BE2C (cell line): ENCODE data around the gene PLCB4.

Experiments used
- DNase-seq: peaks from one replicate; pipeline ENCODE4 v3.0.0-alpha.2; 2020
- H3K27me3 ChIP-seq: fragments of 250-450 bp; sonication (Bioruptor Pico); 2 replicates; pipeline ENCODE4 v1.5.1; 2020; ENCODE audit warnings: mild to moderate bottlenecking
- H3K36me3 ChIP-seq: fragments of 250-450 bp; sonication (Bioruptor Pico); 2 replicates; pipeline ENCODE4 v1.5.1; 2020; ENCODE audit warnings: mild to moderate bottlenecking
- H3K4me1 ChIP-seq: fragments of 250-450 bp; sonication (Bioruptor Pico); 2 replicates; pipeline ENCODE4 v1.5.1; 2020
- H3K4me3 ChIP-seq: 2 replicates; pipeline ENCODE4 v1.5.1; 2011; ENCODE audit warnings: low read depth, low read length
- H3K9me3 ChIP-seq: fragments of 250-450 bp; sonication (Bioruptor Pico); 2 replicates; pipeline ENCODE4 v1.5.1; 2020
- TF ChIP-seq, protein P1 (sequence below): IDR thresholded peaks from 2 replicates; pipeline ENCODE4 v1.5.1; 2012; ENCODE audit warnings: mild to moderate bottlenecking, low read depth, low read length

Gene PLCB4

DNA sequence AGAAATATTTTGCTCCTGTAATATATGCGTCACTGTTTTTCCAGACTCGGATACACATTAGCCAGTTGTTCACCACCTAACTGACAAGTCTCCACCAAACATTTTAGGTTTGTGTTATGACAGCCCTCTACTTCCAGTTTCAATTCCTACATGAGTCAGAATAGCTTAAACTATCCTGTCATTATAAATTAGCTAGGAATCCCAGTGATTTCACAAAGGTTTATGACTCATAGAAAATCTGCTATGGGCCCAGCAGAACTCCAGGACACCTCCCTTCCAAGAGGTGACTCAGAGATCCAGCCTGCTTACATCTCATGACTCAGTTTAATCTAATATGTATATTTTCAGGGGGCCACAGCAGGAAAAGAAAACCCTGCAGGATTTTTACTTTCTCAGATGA is 17.4 kb upstream of the PLCB4 start:
- TF ChIP-seq, protein P1, sequence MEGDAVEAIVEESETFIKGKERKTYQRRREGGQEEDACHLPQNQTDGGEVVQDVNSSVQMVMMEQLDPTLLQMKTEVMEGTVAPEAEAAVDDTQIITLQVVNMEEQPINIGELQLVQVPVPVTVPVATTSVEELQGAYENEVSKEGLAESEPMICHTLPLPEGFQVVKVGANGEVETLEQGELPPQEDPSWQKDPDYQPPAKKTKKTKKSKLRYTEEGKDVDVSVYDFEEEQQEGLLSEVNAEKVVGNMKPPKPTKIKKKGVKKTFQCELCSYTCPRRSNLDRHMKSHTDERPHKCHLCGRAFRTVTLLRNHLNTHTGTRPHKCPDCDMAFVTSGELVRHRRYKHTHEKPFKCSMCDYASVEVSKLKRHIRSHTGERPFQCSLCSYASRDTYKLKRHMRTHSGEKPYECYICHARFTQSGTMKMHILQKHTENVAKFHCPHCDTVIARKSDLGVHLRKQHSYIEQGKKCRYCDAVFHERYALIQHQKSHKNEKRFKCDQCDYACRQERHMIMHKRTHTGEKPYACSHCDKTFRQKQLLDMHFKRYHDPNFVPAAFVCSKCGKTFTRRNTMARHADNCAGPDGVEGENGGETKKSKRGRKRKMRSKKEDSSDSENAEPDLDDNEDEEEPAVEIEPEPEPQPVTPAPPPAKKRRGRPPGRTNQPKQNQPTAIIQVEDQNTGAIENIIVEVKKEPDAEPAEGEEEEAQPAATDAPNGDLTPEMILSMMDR: no peak
- Histone ChIP-seq H3K4me1 (peaks cover 20% of the 10 kb centered on the region), H3K9me3 (no peaks in the 10 kb centered on the region), H3K36me3 (no peaks in the 10 kb centered on the region), H3K27me3 (no peaks in the 10 kb centered on the region), H3K4me3 (no peak overlapping the region)
- peak; percentile 61 for DNase-seq

DNA sequence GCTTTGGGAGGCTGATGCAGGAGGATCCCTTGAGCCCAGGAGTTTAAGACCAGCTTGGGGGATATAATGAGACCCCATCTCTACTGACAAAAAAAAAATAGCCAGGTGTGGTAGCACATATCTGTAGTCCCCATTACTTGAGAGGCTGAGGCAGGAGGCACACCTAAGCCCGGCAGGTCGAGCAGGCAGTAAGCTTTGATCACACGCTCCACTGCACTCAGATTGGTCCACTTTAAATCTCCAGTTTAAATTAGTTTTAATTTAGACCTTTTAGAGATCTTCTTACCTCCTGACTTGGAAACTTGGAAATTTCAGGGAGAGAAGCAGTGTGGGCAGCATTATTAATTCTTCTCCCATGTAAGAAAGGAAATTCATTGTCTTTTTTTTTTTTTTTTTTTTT is 16.8 kb upstream of the PLCB4 start:
- Histone ChIP-seq H3K9me3 (no peaks in the 10 kb centered on the region), H3K4me1 (peaks cover 20% of the 10 kb centered on the region), H3K27me3 (no peaks in the 10 kb centered on the region), H3K4me3 (no peak overlapping the region), H3K36me3 (no peaks in the 10 kb centered on the region)
- DNase-seq: no peak
- TF ChIP-seq, protein P1: no peak

DNA sequence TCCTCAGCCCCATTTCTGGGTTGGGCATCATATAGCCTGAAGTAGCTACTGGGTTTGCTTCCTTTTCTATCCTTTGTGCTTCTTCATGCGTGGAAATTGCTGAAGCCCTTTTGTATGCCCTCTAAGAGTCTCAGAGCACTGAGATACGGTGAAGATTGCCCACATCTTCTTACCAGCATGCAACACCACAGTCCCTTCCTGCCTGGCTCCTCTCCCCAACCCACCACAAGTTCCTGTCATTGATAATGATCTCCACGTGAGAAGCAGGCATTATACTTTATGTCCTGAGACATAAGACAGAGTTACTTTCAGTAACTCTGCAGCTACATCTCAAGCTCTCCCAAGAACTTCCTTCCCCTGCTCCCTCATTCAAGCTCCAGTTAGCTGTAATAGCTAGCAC is 15.8 kb upstream of the PLCB4 start:
- H3K4me1 ChIP-seq: peaks cover 20% of the 10 kb centered on the region
- no peaks in the 10 kb centered on the region for H3K36me3 ChIP-seq
- H3K4me3 ChIP-seq: no peak overlapping the region
- H3K27me3 ChIP-seq: no peaks in the 10 kb centered on the region
- no peaks in the 10 kb centered on the region for H3K9me3 ChIP-seq
- TF ChIP-seq, protein P1: no peak
- no peak for DNase-seq

DNA sequence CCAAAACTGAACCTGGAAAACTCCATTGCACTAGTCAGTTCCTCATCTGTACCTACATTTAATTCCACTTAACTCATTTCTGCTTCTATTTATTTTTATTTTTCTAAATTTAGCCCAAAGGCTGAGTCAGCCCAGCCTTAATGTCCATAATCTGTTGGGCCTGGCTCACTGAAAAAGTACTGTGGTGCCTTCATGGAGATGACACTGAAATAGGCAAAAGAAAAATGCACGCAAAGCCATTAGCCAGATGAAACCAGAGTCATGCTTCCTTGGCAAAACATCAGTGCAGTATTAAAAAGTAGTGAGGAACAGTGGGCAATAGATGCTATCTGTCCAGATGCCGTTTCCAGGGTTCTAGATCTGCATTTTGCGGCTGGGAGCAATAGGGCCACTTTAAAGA is 14.7 kb upstream of the PLCB4 start:
- H3K36me3 ChIP-seq: no peaks in the 10 kb centered on the region
- H3K4me1 ChIP-seq: peaks cover 20% of the 10 kb centered on the region
- peak; percentile 24 for DNase-seq
- H3K9me3 ChIP-seq: no peaks in the 10 kb centered on the region
- TF ChIP-seq, protein P1: no peak
- no peak overlapping the region for H3K4me3 ChIP-seq
- H3K27me3 ChIP-seq: no peaks in the 10 kb centered on the region

DNA sequence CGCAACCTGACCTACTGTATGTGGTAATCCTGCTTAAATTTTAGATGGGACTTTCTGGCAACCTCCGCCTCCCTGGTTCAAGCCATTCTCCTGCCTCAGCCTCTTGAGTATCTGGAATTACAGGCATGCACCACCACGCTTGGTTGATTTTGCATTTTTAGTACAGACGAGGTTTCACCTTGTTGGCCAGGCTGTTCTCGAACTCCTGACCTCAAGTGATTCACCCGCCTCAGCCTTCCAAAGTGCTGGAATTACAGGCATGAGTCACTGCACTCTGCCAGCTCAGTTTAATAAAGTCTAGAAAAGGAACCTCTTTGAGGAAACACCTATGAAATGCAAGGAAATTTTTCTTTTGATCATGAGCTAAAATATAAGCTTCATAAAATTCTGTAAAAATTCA is 9.0 kb upstream of the PLCB4 start:
- Histone ChIP-seq H3K27me3 (no peaks in the 10 kb centered on the region), H3K4me3 (no peak overlapping the region), H3K4me1 (no peaks in the 10 kb centered on the region; the same call in 1 of the 2 replicates), H3K9me3 (no peaks in the 10 kb centered on the region), H3K36me3 (no peaks in the 10 kb centered on the region)
- TF ChIP-seq, protein P1: no peak
- DNase-seq: no peak

DNA sequence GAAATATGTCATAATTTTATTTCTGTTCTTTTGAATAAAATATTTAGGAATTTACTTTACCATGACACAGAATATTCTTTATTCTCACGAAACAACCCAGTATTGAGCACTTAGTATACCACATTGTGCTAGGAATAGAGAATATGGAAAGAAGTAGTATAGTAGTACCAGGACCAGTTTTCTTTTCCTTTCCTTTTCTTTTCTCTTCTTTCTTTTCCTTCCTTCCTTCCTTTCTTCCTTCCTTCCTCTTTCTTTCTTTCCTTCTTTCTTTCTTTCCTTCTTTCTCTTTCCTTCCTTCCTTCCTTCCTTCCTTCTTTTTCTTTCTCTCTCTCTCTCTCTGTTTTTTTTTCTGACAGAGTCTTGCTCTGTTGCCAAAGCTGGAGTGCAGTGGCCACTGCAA is 7.5 kb upstream of the PLCB4 start:
- H3K36me3 ChIP-seq: no peaks in the 10 kb centered on the region
- no peaks in the 10 kb centered on the region for H3K27me3 ChIP-seq
- TF ChIP-seq, protein P1: no peak
- no peaks in the 10 kb centered on the region for H3K9me3 ChIP-seq
- no peaks in the 10 kb centered on the region; the same call in none of the 2 replicates for H3K4me1 ChIP-seq
- H3K4me3 ChIP-seq: no peak overlapping the region
- no peak for DNase-seq
